HG02678 (cell line): ENCODE measurements around the gene CDNF.
"Not testable (repeated sequence)": the region's sequence is repeated elsewhere in the genome, so short reads cannot be mapped to it uniquely, and the experiment has no call there.

ENCODE experiments used
- ATAC-seq: cut with Tn5 transposase; IDR thresholded peaks from one replicate; pipeline ENCODE4 v1.9.1; 2021; ENCODE audit warnings: mild to moderate bottlenecking, moderate library complexity; ENCODE audit not compliant: unreplicated experiment

The CDNF gene

DNA sequence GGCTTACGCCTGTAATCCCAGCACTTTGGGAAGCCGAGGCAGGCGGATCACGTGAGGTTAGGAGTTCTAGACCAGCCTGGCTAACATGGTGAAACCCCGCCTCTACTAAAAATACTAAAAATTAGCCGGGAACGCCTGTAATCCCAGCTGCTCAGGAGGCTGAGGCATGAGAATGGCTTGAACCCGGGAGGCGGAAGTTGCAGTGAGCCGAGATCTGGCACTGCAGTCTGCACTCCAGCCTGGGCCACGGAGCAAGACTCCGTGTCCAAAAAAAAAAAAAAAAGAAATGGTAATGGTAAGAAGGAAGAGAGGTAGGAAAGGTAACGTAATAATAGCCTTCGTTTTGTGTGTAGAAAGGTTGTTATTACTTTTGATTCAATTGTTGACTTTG, 1.5 kb upstream of the CDNF start:
- no peak for ATAC-seq

DNA sequence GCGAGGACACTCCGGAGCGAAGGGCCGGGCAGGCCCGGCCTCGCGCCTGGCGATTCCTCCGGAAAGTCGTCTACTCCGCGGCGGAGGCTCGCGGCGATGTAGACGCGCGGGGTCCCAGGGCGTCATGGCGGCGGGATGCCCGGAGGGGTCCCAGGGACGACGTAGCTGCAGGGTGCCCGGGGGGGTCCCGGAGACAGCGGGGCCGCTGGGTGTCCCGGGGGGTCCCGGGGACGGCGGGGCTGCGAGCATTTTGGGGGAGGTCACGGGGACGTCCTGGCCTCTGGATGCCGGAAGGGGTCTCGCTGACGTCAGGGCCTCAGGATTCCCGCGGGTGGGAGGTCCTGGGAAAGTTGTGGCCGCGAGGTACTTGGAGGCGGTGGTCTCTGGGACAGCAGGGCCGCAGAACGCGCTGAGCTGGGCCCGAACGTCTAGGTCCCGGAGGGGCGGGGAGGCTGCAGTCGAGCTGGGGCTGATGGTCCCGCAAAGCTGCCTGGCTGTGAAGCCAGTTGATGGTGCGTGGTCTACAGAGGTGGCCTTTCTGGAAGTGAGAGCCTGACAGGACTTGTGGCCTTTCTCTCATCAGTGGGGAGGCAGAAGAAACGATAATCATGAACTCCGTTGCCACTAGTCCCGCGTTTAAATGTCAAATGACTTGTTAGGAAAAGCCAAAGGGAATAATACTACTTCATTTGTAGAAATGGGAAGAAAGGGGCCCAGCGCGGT, 906 bp upstream of the CDNF start:
- ATAC-seq, result no peak

DNA sequence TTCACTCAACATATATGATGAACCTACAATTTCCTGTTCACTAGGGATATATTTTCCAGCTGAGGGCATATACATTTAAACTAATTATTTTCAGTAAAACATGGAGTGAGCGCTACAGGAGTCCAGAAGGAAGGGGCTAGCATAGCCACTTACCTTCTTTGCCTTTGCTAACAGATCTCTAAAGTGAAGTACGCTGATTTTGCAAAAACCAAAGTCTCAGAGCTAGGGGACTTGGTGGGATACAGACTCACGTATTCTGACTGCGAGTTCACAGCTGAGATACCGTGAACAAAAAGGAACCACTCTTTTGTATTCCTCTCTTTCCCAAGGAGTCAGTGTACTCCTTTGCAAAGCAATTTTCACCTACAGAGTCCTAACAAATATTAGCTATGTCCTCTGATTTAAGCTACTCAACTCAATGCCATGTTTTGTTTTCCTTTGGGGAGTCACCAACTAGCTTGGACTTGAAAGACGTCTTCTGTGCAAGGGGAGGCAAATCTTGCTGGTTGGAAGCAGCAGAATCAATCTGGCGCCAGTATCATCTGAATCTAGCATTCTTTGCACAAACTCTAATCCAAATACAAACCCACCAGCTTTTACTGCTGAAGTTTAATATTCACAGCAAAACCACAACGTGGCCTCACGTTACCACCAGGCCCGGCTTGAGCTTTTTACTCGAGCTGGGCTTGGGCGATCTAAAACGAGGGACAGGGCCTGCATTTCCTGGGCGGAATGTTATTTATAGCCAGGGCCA, 657 bp downstream of the CDNF start:
- no peak for ATAC-seq

DNA sequence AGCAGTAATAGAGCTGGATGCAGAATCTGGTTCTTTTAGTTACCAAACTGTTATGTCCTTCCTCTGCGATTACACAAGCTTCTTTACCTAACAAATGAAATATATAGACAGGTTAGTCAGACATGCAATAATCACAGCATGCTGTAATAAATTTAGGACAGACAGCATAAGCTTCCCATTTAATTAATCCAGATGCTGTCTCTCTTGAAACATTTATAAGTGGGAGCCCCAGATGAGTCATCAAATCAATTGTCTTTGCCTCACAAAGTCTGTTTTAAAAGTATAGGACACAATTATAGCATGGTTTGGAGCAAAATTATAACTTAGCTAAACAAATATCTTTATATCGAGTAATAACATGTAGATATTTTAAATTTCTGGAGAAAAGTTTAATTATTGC, 1.6 kb downstream of the CDNF start:
- no peak for ATAC-seq

DNA sequence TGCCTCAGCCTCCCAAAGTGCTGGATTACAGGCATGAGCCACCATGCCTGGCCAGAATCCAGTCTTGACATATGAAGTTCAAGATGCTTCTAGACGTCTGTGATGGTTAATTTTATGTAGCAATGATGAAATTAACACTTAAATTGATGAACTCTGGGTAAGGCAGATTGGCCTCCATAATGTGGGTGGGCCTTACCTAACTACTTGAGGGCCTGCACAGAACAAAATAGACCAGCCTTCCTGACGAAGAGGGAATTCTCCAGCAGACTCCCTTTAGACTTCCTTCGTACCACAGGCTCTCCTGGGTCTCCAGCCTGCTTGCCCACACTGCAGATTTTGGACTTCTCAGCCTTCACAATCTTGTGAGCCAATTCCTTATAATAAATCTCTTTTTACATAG, 4.7 kb downstream of the CDNF start:
- ATAC-seq, result no peak

DNA sequence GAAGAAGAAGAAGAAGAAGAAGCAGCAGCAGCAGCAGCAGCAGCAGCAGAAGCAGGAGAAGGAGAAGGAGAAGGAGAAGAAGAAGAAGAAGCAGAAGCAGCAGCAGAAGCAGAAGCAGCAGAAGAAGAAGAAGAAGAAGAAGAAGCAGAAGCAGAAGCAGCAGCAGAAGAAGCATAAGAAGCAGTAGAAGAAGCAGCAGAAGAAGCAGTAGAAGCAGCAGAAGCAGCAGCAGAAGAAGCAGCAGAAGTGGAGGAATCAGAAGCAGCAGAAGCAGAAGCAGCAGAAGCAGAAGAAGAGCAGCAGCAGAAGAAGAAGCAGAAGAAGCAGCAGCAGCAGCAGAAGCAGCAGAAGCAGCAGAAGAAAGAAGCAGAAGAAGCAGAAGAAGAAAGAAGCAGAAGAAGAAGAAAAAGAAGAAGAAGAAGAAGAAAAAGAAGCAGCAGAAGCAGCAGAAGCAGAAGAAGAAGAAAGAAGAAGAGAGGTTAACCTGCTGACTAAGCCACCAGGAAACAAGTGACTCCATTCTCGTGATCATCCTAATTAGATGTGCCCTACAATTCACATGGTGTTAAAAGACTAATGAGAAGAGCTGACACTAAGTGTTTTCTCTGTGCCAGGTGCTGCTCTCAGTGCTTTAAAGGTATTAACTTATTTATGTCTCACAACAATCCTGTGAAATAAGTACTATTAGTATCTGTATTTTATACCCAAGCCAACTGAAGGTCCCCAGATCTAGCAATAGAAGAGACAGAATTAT, 11.6 kb downstream of the CDNF start:
- no peak for ATAC-seq

DNA sequence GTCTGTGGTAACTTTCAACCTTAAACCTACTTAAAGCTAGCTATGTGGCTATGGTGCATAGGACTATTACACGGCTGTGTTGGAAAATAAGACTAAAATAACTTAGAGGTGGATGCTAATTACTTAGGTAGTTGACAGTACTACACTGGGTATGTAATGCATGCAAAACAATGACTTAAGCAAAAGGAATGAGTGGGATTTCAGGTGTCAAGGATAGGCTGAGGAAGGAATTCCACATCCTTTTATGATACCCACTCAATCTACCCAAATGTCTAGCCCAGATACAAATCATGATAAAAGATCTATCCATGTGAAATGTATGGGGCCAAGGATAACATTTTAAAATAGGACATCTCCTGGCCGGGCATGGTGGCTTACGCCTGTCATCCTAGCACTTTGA, 13.9 kb downstream of the CDNF start:
- ATAC-seq, result no peak

DNA sequence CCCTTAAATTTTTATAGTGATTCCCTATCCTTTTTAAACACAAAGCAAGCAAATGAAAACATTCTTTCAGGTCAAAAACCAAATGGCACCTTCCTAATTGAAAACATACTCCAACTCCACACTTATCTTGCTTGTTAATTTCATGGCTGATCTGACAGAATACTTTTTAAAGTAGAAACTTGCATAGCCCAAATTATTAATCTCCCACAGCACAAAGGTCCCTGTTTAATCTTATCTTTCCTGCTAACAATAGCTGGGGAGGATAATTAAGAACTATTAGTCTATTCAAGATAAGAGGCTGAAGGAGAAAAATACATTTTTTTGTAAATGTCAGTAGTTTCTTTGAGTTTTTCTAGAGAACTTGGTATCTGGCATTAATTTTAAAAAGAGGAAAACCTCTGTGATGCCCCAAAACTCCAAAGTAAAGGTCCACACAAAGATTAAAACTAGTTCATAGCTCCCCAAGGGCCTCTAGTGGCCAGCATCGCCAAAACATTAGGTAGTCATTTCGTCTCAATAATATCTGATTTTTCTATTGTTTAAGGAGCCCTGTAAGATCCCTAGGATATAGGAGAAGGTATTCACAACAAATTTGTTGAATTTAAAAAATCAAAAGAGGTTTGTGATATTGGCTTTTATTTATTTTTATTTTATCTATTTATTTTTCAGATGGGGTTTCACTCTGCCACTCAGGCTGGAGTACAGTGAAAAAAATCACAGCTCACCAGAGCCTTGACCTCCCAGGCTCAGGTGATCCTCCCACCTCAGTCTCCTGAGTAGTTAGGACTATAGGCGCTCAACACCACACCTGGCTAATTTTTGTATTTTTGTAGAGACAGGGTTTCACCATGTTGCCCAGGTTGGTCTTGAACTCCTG, 14.7 kb downstream of the CDNF start:
- no peak for ATAC-seq

DNA sequence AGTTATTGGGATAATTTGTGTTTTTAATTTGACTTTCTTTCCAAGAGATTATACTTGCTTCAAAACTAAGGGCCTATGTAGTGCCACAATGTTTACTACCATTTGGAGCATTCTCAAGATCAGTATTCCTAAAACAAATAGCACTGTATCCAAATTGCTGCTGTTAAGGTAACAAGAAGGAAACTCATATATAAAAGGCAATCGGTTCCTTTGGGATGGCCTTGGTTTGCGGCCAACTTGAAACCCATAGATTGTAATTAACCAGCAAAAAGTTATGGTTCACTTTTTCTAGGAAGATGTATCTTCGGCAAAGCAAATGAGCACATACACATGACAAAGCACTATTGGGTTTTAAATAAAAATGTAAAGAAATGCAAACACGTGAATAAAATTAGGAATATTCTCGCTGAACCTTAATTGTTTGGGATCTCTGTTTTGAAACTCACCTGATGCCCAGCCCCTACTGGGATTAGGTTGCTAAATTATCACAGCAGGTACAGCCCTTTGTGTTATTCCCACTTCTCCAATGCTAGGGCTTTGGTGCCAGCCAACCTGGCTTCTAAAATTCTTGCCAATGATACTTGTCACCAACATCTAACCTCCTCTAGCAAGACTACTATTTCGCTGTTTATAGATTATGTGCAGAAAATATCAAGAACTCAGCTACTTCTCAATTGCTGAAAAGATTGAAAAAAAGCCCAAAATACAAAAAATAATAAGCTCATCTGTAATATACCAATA, 16.0 kb downstream of the CDNF start:
- ATAC-seq, result no peak

DNA sequence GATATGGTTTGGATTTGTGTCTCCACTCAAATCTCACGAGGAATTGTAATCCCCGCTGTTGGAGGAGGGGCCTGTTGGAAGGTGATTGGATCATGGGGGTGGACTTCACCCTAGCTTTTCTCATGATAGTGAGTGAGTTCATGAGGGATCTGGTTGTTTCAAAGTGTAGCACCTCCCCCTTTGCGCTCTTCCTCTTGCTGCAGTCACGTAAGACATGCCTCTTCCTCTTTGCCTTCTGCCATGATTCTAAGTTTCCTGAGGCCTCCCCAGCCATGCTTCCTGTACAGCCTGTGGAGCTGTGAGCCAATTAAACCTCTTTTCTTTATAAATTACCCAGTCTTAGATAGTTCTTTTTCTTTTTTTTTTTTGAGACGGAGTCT, 17.1 kb downstream of the CDNF start:
- no peak for ATAC-seq

DNA sequence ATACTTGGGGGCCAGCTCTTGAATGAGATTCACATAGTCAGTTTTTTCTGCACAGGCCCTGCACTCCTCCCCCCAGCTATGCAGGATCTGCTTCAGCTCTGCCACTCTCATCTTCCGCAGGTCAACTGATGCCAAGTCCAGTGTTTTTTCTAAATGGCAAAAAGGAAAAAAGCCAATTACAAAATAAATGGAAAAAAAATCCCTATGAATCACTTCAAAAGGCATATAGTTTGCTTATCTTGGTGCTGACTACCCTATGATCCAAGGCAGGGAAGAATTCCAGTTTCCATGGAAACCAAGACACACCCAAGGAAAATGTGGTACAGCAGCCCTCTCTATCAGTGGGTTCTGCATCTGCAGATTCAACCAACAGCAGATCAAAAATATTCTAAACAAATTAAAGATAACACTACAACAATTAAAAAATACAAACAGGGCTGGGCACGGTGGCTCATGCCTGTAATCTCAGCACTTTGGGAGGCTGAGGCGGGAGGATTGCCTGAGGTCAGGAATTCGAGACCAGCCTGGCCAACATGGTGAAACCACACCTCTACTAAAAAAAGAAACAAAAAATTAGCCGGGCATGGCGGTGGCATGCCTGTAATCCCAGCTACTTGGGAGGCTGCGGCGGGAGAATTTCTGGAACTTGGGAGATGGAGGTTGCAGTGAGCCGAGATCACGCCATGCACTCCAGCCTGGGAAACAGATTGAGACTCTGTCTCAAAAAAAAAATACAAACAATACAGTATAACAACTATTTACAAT, 17.6 kb downstream of the CDNF start:
- ATAC-seq, result no peak

DNA sequence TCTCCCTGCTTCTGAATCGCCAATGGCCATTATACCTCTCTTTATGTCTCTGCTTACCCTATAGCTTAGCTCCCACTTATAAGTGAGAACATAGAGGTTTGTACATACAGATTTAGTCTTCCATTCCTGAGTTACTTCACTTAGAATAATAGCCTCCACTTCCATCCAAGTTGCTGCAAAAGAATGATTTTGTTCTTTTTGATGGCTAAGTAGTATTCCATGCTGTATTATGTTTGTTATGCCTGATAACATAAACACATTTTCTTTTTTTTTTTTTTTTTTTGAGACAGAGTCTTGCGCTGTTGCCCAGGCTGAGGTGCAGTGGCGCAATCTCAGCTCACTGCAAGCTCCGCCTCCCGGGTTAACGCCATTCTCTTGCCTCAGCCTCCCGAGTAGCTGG, 21.1 kb downstream of the CDNF start:
- not testable (repeated sequence) for ATAC-seq

DNA sequence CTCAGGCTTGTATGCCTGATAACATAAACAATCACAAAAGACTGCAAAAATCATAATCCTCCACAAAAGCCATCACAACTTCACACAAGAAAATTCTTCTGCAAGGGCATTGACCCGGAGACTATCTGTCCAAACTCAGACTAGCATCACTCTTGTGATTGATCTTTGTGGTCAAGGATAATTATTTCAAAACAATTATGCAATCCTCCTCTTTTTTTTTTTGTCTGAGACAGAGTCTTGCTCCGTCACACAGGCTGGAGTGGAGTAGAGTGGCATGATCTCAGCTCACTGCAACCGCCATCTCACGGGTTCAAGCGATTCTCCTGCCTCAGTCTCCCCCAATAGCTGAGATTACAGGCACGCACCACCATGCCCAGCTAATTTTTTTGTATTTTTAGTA, 22.2 kb downstream of the CDNF start:
- no peak for ATAC-seq

DNA sequence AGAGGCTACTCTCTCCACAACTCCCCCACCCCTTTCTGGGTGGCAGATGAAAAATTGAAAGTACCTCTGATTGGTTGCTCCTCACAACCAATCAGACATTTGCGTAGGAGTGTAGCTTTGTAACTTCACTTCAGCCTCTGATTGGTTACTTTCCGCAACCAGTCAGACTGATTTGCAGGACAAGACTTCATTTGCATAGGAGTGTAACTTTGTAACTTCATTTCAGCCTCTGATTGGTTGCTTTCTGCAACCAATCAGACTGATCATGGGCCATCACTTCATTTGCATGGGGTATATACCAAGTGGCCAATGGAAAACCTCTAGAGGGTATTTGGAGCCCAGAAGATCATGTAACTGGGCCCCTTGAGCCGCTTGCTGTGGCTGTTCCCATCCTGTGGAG, 25.6 kb downstream of the CDNF start:
- ATAC-seq, result no peak

DNA sequence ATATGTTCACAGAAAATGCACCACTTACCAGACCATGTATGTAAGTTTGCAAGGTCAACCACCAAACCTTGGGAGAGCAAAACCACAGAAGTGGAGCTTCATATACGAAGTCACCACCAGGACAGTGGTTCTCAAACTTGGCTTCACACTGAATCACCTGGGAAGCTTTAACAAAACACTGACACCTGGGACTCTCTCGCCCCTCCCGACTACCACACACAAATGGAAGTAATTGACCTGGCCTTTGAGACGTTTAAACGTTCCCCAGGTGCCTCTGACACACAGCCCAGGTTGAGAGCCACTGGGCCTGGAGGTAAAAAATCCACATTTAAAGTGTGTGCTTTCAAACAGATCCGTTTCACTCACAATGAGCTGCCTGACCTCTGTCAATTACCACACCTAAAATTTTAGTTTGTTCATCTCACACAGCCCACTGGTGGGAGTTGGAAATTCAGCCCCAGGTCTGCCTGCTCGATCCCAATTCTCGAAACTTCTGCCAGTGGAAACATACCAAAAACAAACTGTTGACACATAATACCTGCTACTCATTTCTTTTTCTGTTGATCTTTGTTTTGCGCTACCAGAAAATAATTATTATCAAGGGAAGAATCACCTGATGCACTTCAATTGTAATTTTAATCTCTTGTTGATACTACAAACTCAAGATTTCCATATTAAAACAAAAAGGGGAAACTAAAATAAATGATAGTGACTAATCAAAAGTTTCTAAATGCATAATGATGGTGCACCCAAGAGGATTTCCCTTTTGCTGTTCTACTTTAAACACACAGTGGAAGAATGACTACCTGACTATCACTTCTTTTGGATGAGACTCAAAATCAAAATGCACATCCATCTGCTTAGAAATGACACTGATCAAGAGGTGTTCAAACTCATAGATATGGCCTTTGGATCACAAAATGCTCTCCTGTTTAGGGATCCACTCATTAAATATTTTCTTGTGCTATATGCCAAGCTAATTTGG, 26.6 kb downstream of the CDNF start:
- no peak for ATAC-seq

DNA sequence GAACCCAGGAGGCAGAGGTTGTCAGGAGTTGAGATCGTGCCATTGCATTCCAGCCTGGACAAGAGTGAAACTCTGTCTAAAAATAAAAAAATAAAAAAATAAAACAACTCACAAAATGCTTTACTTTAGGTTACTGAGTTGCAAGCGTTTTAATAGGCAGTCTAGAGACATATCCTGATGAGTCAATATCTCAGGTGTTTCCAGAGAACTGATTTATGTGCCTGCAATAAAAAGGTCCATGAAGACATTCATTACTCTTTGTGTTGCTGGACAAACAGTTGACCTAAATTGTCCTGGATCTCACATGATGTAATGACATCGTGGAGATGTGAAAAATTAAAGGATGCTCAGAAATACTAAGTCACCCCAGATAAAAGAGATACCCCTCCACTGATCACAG, 31.5 kb downstream of the CDNF start:
- no peak for ATAC-seq

DNA sequence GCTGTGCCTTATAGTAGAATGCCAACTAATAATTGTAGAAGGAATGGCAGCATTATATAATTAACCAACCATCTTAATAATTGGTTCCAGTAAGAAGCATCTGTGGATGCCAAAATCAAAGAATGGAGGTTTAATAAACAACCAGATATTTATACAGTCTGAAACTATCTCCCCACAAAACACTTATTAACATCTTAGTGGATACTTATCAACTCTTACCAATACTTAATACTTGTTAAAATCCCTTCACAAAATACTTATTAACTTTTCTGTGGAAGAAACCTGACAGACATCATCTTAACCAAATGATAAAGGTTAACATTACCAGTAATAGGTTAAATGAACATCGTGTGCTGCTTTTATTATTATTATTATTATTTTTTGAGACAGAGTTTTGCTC, 34.0 kb downstream of the CDNF start:
- ATAC-seq, result no peak

DNA sequence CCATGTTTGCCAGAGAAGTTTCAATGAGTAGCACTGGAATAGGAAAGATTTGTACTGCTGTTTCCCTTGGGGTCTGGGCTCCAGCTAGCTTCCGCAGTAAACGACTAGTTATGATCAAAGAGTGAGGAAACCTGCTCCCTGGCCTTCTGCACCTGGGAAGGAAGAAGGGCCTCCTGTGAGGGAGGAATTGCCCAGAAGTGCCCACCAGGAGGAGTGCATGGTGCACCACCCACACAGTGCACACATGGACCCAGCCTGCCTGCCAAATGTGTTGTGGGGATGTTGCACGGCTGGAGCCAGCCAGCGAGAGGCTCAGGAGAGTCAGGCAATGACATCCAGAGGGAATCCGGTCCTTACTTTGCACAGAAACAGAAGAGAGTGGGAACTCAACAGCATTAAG, 36.1 kb downstream of the CDNF start:
- no peak for ATAC-seq
